GM23338 (cell line): ENCODE data around the gene RGCC. TPM values are rescaled to one million over a fixed set of nuclear protein-coding genes. Genes with fewer than 3 reads are reported as not detected.

Experiments used
- ATAC-seq: fragments of 200-7000 bp; cut with Tn5 transposase; 3 replicates; pipeline ENCODE4 v1.9.1; 2020
- DNase-seq: peaks from one replicate; pipeline ENCODE4 v3.0.0-alpha.2; 2015; ENCODE audit warnings: low spot score
- H2AFZ ChIP-seq: fragments of 200-600 bp; sonication (generic); 2 replicates; pipeline ENCODE4 v1.8.0; 2016; ENCODE audit warnings: antibody characterized with exemption, mild to moderate bottlenecking, moderate library complexity
- H3F3A ChIP-seq: fragments of 200-600 bp; sonication (generic); replicated peaks from 2 replicates; pipeline ENCODE4 v1.8.0; 2017; ENCODE audit warnings: antibody characterized with exemption, mixed run types, low read depth
- H3K27ac ChIP-seq: fragments of 200-600 bp; sonication (generic); 2 replicates; pipeline ENCODE4 v1.6.1; 2016; ENCODE audit warnings: low read depth
- H3K27me3 ChIP-seq: fragments of 200-600 bp; sonication (generic); 2 replicates; pipeline ENCODE4 v1.8.0; 2016; ENCODE audit warnings: mild to moderate bottlenecking, mixed run types, moderate library complexity; ENCODE audit not compliant: insufficient read depth
- H3K36me3 ChIP-seq: fragments of 200-600 bp; sonication (generic); 2 replicates; pipeline ENCODE4 v1.8.0; 2016; ENCODE audit warnings: mild to moderate bottlenecking; ENCODE audit not compliant: insufficient read depth
- H3K4me1 ChIP-seq: fragments of 200-600 bp; sonication (generic); 2 replicates; pipeline ENCODE4 v1.8.0; 2016; ENCODE audit warnings: mild to moderate bottlenecking, moderate library complexity; ENCODE audit not compliant: insufficient read depth
- H3K4me2 ChIP-seq: fragments of 200-600 bp; sonication (generic); 2 replicates; pipeline ENCODE4 v1.7.1; 2017; ENCODE audit warnings: mixed run types
- H3K4me3 ChIP-seq: fragments of 200-600 bp; sonication (generic); 2 replicates; pipeline ENCODE4 v1.6.1; 2016; ENCODE audit warnings: mixed run types
- H3K79me2 ChIP-seq: fragments of 200-600 bp; sonication (generic); replicated peaks from 2 replicates; pipeline ENCODE4 v1.8.0; 2017; ENCODE audit warnings: mild to moderate bottlenecking; ENCODE audit not compliant: insufficient read depth
- H3K9me2 ChIP-seq: fragments of 200-600 bp; sonication (generic); 2 replicates; pipeline ENCODE4 v1.8.0; 2017; ENCODE audit not compliant: insufficient read depth
- H4K20me1 ChIP-seq: fragments of 200-600 bp; sonication (generic); replicated peaks from 2 replicates; pipeline ENCODE4 v1.8.0; 2017; ENCODE audit warnings: mild to moderate bottlenecking; ENCODE audit not compliant: insufficient read depth
- H3K27ac Mint-ChIP-seq: 2 replicates; pipeline ENCODE4 v1.8.0; 2020; ENCODE audit warnings: inconsistent platforms, mild to moderate bottlenecking, moderate library complexity, mixed read lengths
- H3K27me3 Mint-ChIP-seq: 3 replicates; pipeline ENCODE4 v1.8.0; 2022; ENCODE audit warnings: low read depth, mild to moderate bottlenecking, moderate library complexity, mixed read lengths, inconsistent platforms; ENCODE audit not compliant: insufficient read depth, poor library complexity
- H3K36me3 Mint-ChIP-seq: 3 replicates; pipeline ENCODE4 v1.8.0; 2021; ENCODE audit warnings: low read depth, mild to moderate bottlenecking, inconsistent platforms, moderate library complexity, mixed read lengths
- H3K4me1 Mint-ChIP-seq: 3 replicates; pipeline ENCODE4 v1.8.0; 2020; ENCODE audit warnings: mild to moderate bottlenecking, inconsistent platforms, mixed read lengths
- H3K4me3 Mint-ChIP-seq: 3 replicates; pipeline ENCODE4 v1.8.0; 2021; ENCODE audit warnings: moderate library complexity, mild to moderate bottlenecking, inconsistent platforms, mixed read lengths
- H3K9me3 Mint-ChIP-seq: 3 replicates; pipeline ENCODE4 v1.8.0; 2020; ENCODE audit warnings: moderate library complexity, mild to moderate bottlenecking, inconsistent platforms, mixed read lengths
- CREB1 ChIP-seq: fragments of 250-450 bp; sonication (Bioruptor Pico); IDR thresholded peaks from 2 replicates; pipeline ENCODE4 v1.5.0; 2020; ENCODE audit warnings: low read depth, mild to moderate bottlenecking, moderate library complexity
- CTCF ChIP-seq, 2 experiments: fragments of 200-600 bp in 1 of 2; sonication (generic) in 1 of 2; conservative IDR thresholded peaks; 2 replicates each; pipeline versions ENCODE4 v1.5.1 to v1.6.1; 2016 to 2017; ENCODE audit warnings: antibody characterized with exemption in 2 of 2, low read depth in 2 of 2, mild to moderate bottlenecking in 2 of 2, moderate library complexity in 1 of 2
- ETS1 ChIP-seq: IDR thresholded peaks from 2 replicates; pipeline ENCODE4 v1.6.1; 2016; ENCODE audit warnings: antibody characterized with exemption
- JUNB ChIP-seq: IDR thresholded peaks from one replicate; pipeline ENCODE4 v1.6.1; 2016; ENCODE audit warnings: antibody characterized with exemption; ENCODE audit not compliant: unreplicated experiment
- NANOG ChIP-seq: IDR thresholded peaks from 2 replicates; pipeline ENCODE4 v1.6.1; 2016; ENCODE audit warnings: antibody characterized with exemption, borderline replicate concordance
- POLR2AphosphoS5 ChIP-seq: IDR thresholded peaks from 2 replicates; pipeline ENCODE4 v1.6.1; 2016; ENCODE audit warnings: antibody characterized with exemption, low read depth
- REST ChIP-seq: IDR thresholded peaks from one replicate; pipeline ENCODE4 v1.6.1; 2018; ENCODE audit warnings: antibody characterized with exemption; ENCODE audit not compliant: unreplicated experiment
- STAT1 ChIP-seq: IDR thresholded peaks from one replicate; pipeline ENCODE4 v1.6.1; 2016; ENCODE audit warnings: antibody characterized with exemption; ENCODE audit not compliant: unreplicated experiment
- ZNF114 ChIP-seq: fragments of 250-450 bp; sonication (Bioruptor Pico); IDR thresholded peaks from 2 replicates; pipeline ENCODE4 v1.5.0; 2020; ENCODE audit warnings: mild to moderate bottlenecking, moderate library complexity
- ZNF331 ChIP-seq: fragments of 250-450 bp; sonication (Bioruptor Pico); IDR thresholded peaks from 2 replicates; pipeline ENCODE4 v1.5.0; 2020; ENCODE audit warnings: low read depth, mild to moderate bottlenecking, moderate library complexity
- polyA plus RNA-seq: library from polyadenylated mRNA; unstranded; fragments of >200 nt; fragmentation: Nextera tagmentation; extraction: Ambion mirVana; gene quantifications from 2 replicates; pipeline ENCODE4 v1.2.1, GENCODE V29; 2016
- total RNA-seq: library from RNA; depleted of rRNA; stranded (reverse); fragments of >200 nt; shearing (Covaris generic); gene quantifications from 2 replicates; pipeline ENCODE4 v1.2.3, GENCODE V29; 2014

Gene RGCC
- total and polyA plus RNA-seq, 2 experiments from 2014 or later, result 0.65 to 0.66 TPM

GRCh38 chr13:41413872-41414271 is 43.5 kb upstream of the RGCC start (continued):
- no peak for TF ChIP-seq CTCF (conservative IDR thresholded peaks at IDR 0.05; ENCODE audit: low read depth in 2 of 2)
- TF ChIP-seq REST, result no peak

GRCh38 chr13:41416276-41416675 is 41.1 kb upstream of the RGCC start:
- Mint-ChIP-seq H3K4me1 (no peaks in the 10 kb centered on the region), H3K27ac (no peak overlapping the region), H3K36me3 (no peaks in the 10 kb centered on the region), H3K27me3 (peaks cover 4% of the 10 kb centered on the region), H3K9me3 (peaks cover 2% of the 10 kb centered on the region; the same call in 1 of the 3 replicates), H3K4me3 (no peak overlapping the region)
- no peak overlapping the region for H3K27ac ChIP-seq
- DNase-seq (no peak), ATAC-seq (no peak)
- H3F3A ChIP-seq, result no peaks in the 10 kb centered on the region
- H2AFZ ChIP-seq, result no peak overlapping the region
- H3K4me2 ChIP-seq, result no peak overlapping the region
- H3K27me3 ChIP-seq, result no peaks in the 10 kb centered on the region
- H4K20me1 ChIP-seq, result no peaks in the 10 kb centered on the region
- H3K79me2 ChIP-seq, result no peaks in the 10 kb centered on the region
- H3K36me3 ChIP-seq, result no peaks in the 10 kb centered on the region
- no peak overlapping the region for H3K4me3 ChIP-seq
- H3K9me2 ChIP-seq, result no peaks in the 10 kb centered on the region
- no peaks in the 10 kb centered on the region for H3K4me1 ChIP-seq
- TF ChIP-seq NANOG (no peak), STAT1 (no peak), POLR2AphosphoS5 (no peak), REST (no peak), ETS1 (no peak), ZNF114 (CRISPR knock-in tag) (no peak), CREB1 (no peak), JUNB (no peak), ZNF331 (CRISPR knock-in tag) (no peak)
